PC-9 (cell line): ENCODE data around the gene FOXP2. TPM values are rescaled to one million over a fixed set of nuclear protein-coding genes. Genes with fewer than 3 reads are reported as not detected.

Experiments used
- BruUV-seq: library from RNA; stranded (reverse); fragments of 400-500 nt; replicated peaks from 2 replicates; lab custom pipeline; 2021; lab: Mats Ljungman, UMichigan
- CTCF ChIA-PET: fragments of 300-600 bp; sonication (Branson Sonifier 250); formaldehyde crosslinking; loops from one replicate; lab custom pipeline; 2022; ENCODE audit warnings: antibody characterized with exemption; lab: Charles Lee
- POLR2A ChIA-PET: fragments of 300-600 bp; sonication (Branson Sonifier 250); formaldehyde crosslinking; loops from one replicate; lab custom pipeline; 2022; ENCODE audit warnings: antibody characterized with exemption; ENCODE audit not compliant: unreplicated experiment; lab: Charles Lee
- DNase-seq, 2 experiments: peaks; one replicate each; pipeline versions ENCODE4 v3.0.0 to v3.0.0-alpha.2; 2015 to 2022; ENCODE audit warnings: mixed read lengths in 1 of 2
- H2AFZ ChIP-seq: fragments of 200-600 bp; sonication (generic); 2 replicates; pipeline ENCODE4 v1.8.1; 2017; ENCODE audit warnings: antibody characterized with exemption
- H3F3A ChIP-seq: fragments of 200-600 bp; sonication (generic); 2 replicates; pipeline ENCODE4 v1.8.1; 2017; ENCODE audit warnings: antibody characterized with exemption, mild to moderate bottlenecking, low read depth; ENCODE audit not compliant: insufficient read depth
- H3K27ac ChIP-seq: fragments of 200-600 bp; sonication (generic); 2 replicates; pipeline ENCODE4 v1.6.1; 2016; ENCODE audit warnings: mixed run types
- H3K27me3 ChIP-seq: fragments of 200-600 bp; sonication (generic); 2 replicates; pipeline ENCODE4 v1.6.1; 2016; ENCODE audit warnings: low read depth, mixed run types; ENCODE audit not compliant: insufficient read depth
- H3K36me3 ChIP-seq: fragments of 200-600 bp; sonication (generic); 2 replicates; pipeline ENCODE4 v1.6.1; 2016; ENCODE audit warnings: low read depth, mixed run types
- H3K4me1 ChIP-seq: fragments of 200-600 bp; sonication (generic); replicated peaks from 2 replicates; pipeline ENCODE4 v1.6.1; 2016; ENCODE audit warnings: mixed run types; ENCODE audit not compliant: insufficient read depth
- H3K4me2 ChIP-seq: fragments of 200-600 bp; sonication (generic); 2 replicates; pipeline ENCODE4 v1.6.1; 2017; ENCODE audit warnings: mixed run types
- H3K4me3 ChIP-seq: fragments of 200-600 bp; sonication (generic); 2 replicates; pipeline ENCODE4 v1.6.1; 2016; ENCODE audit warnings: mixed run types
- H3K79me2 ChIP-seq: fragments of 200-600 bp; sonication (generic); 2 replicates; pipeline ENCODE4 v1.6.1; 2017; ENCODE audit warnings: low read depth, mixed run types
- H3K9me2 ChIP-seq: fragments of 200-600 bp; sonication (generic); 2 replicates; pipeline ENCODE4 v1.8.1; 2017; ENCODE audit warnings: mild to moderate bottlenecking; ENCODE audit not compliant: insufficient read depth
- H3K9me3 ChIP-seq: fragments of 200-600 bp; sonication (generic); 2 replicates; pipeline ENCODE4 v1.8.1; 2016; ENCODE audit warnings: low read depth; ENCODE audit not compliant: insufficient read depth
- H4K20me1 ChIP-seq: fragments of 200-600 bp; sonication (generic); 2 replicates; pipeline ENCODE4 v1.8.1; 2017; ENCODE audit not compliant: insufficient read depth
- CTCF ChIP-seq: fragments of 200-600 bp; sonication (generic); conservative IDR thresholded peaks from 2 replicates; pipeline ENCODE4 v1.6.1; 2017; ENCODE audit warnings: mixed run types, antibody characterized with exemption, mild to moderate bottlenecking, moderate library complexity
- EZH2 ChIP-seq: fragments of 200-600 bp; sonication (generic); IDR thresholded peaks from 2 replicates; pipeline ENCODE4 v1.8.0; 2017; ENCODE audit warnings: antibody characterized with exemption, low read depth
- intact Hi-C: fragments of 100-400 bp; cut with micrococcal nuclease; formaldehyde crosslinking; loops from one replicate; pipeline ENCODE4 v1.10.0; 2022; ENCODE audit not compliant: unreplicated experiment
- total RNA-seq: library from RNA; stranded (reverse); gene quantifications from 2 replicates; pipeline ENCODE4 v1.2.3, GENCODE V29; 2021

FOXP2 gene
- total RNA-seq, 1 experiment from 2014 or later, result 1.2 TPM

- Histone ChIP-seq H3K9me2 (no peaks in the 10 kb centered on the region), H3K4me3 (no peak overlapping the region), H3K79me2 (no peaks in the 10 kb centered on the region), H3K4me1 (no peaks in the 10 kb centered on the region), H3F3A (no peaks in the 10 kb centered on the region), H2AFZ (no peak overlapping the region), H3K9me3 (no peaks in the 10 kb centered on the region), H3K4me2 (no peak overlapping the region), H3K36me3 (no peaks in the 10 kb centered on the region), H3K27me3 (no peaks in the 10 kb centered on the region), H4K20me1 (no peaks in the 10 kb centered on the region), H3K27ac (no peak overlapping the region)
- DNase-seq, result no peak
- intact Hi-C loops, result no loop called here
- ChIA-PET POLR2A (no interaction called here), CTCF (no interaction called here)
- BruUV-seq, result no TSS peak
- TF ChIP-seq CTCF, result no peak
- TF ChIP-seq EZH2, result no peak
Observed at GRCh38 chr7:114670676-114671075, 256.1 kb downstream of the FOXP2 start.

- Histone ChIP-seq H4K20me1 (no peaks in the 10 kb centered on the region), H3K27ac (no peak overlapping the region), H3K9me3 (no peaks in the 10 kb centered on the region), H3K4me1 (no peaks in the 10 kb centered on the region), H2AFZ (no peak overlapping the region), H3K79me2 (no peaks in the 10 kb centered on the region), H3K9me2 (no peaks in the 10 kb centered on the region), H3K4me3 (no peak overlapping the region), H3K4me2 (no peak overlapping the region), H3F3A (no peaks in the 10 kb centered on the region), H3K36me3 (no peaks in the 10 kb centered on the region), H3K27me3 (no peaks in the 10 kb centered on the region)
- TF ChIP-seq CTCF (no peak), EZH2 (no peak)
- CTCF ChIA-PET, result no interaction called here
- intact Hi-C loops, result no loop called here
- no TSS peak for BruUV-seq
- POLR2A ChIA-PET, result no interaction called here
- no peak for DNase-seq
Observed at GRCh38 chr7:114671563-114672123, 257.0 kb downstream of the FOXP2 start.

GRCh38 chr7:114678116-114678515, 263.5 kb downstream of the FOXP2 start:
- Histone ChIP-seq H3K9me3 (no peaks in the 10 kb centered on the region), H3K4me1 (no peaks in the 10 kb centered on the region), H3F3A (no peaks in the 10 kb centered on the region), H3K4me2 (no peak overlapping the region), H2AFZ (no peak overlapping the region), H4K20me1 (no peaks in the 10 kb centered on the region), H3K4me3 (no peak overlapping the region), H3K36me3 (no peaks in the 10 kb centered on the region), H3K9me2 (no peaks in the 10 kb centered on the region), H3K79me2 (no peaks in the 10 kb centered on the region), H3K27ac (no peak overlapping the region), H3K27me3 (no peaks in the 10 kb centered on the region)
- ChIA-PET CTCF (no interaction called here), POLR2A (no interaction called here)
- no peak for TF ChIP-seq EZH2
- TF ChIP-seq CTCF, result no peak
- no TSS peak for BruUV-seq
- intact Hi-C loops, result loop anchor here (5.0 kb wide), 1 partner anchor 1384 kb away; no protein-coding TSS in a partner anchor
- DNase-seq, result no peak
